SH-SY5Y (cell line): ENCODE measurements around the gene C13orf42.

Source experiments
- GATA2 ChIP-seq: IDR thresholded peaks from 2 replicates; pipeline ENCODE4 v1.6.1; 2011; ENCODE audit warnings: mild to moderate bottlenecking, low read depth, low read length
- GATA3 ChIP-seq: IDR thresholded peaks from 2 replicates; pipeline ENCODE4 v1.6.1; 2011; ENCODE audit warnings: low read depth, mild to moderate bottlenecking, low read length, moderate library complexity

DNA sequence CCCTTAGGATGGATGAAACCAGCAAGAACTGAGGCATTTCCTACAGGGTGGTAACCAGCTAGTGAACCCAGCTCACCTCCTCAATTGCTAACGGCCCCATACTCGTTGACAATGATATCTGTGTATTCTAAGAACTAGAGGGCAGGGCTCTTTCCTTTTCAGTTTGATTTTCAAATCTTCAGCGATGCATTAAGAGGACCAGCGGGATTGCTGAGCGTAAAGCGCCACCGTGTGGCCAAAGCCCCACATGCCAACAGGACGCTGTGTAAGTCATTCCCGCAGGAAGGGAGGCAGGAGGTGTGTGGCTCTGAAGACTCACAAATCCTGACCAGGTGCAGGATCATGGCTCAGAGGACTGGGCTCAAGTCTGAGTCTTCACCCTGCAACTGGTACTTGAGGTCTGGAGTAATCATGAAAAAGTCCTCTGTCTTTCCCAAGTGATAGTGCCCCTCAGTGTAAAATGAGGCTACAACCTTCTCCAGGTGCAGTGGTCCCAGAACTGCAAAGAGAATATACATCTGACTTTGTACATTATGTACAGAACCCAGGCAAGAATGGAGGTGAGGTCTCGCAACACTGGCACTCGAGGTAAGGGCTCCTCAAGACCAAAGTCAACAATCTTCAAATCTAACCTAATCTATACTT lies 40.9 kb downstream of the C13orf42 start:
- no peak for TF ChIP-seq GATA2
- TF ChIP-seq GATA3: no peak
